ENCODE measurements around the gene VTA1. TPM values are rescaled to one million over a fixed set of nuclear protein-coding genes. Genes with fewer than 3 reads are reported as not detected.

Gene VTA1
- total and polyA plus RNA-seq, 2 of the 8 experiments (the other 6 are each of a cell fraction or from before 2014, with no cell fraction given) = 63.6 to 67.0 TPM

DNA sequence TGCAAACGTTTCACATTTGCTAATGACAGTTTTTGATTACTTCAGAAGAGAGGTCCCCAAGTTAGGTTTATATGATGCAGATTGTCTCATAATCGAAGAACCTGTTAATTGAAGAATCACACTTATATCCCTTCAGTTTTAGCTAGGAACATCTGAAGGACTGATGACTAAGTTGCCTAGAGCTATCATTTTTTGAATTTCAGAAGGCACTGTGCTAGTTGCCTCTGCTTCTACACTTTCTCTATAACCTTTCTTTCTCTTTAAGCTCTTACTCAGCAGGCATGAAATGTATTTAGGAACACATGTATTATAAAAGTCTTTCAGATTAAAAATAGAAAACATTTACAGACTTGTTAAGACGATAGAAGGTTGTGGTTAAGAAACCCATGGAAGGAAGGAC, 28.7 kb upstream of the VTA1 start:
- ChIA-PET CTCF (ENCODE audit: partially characterized antibody) (interaction anchor here (0.6 to 1.5 kb wide), 5 partner anchors 9 to 105 kb away, joined by 3 to 6 read pairs (median 4); partner anchors contain the start of gene NMBR), POLR2A (ENCODE audit: partially characterized antibody) (no interaction called here)
- Histone ChIP-seq H3K9me3 (ENCODE audit: insufficient read depth in 2 of 2, low read depth in 1 of 2, low read length in 1 of 2) (no peaks in the 10 kb centered on the region), H2AK5ac (ENCODE audit: low read depth, low read length) (no peak overlapping the region), H4K8ac (ENCODE audit: extremely low read depth, insufficient read depth, low read length) (no peak overlapping the region), H2AFZ (ENCODE audit: low read length) (no peak overlapping the region), H3K27me3 (replicated peaks in 1 of 4; ENCODE audit: control insufficient read depth in 3 of 4, extremely low read depth in 1 of 4, insufficient read depth in 3 of 4, low read length in 3 of 4) (no peaks in the 10 kb centered on the region), H3K4me2 (ENCODE audit: insufficient read depth in 1 of 2, low read depth in 2 of 2, low read length in 2 of 2) (no peak overlapping the region), H3K27ac (ENCODE audit: low read depth, low read length) (no peak overlapping the region), H3K4ac (replicated peaks; ENCODE audit: insufficient read length, low read depth, low read length) (no peak overlapping the region), H3K4me3 (ENCODE audit: extremely low read depth in 1 of 4, insufficient read depth in 2 of 4, low read depth in 3 of 4, low read length in 4 of 4) (no peak overlapping the region), H3K4me1 (replicated peaks in 1 of 4; ENCODE audit: control insufficient read depth in 3 of 4, insufficient read depth in 4 of 4, low read length in 3 of 4) (no peaks in the 10 kb centered on the region), H2BK20ac (ENCODE audit: low read length) (no peak overlapping the region), H3K36me3 (ENCODE audit: control insufficient read depth in 2 of 4, insufficient read depth in 4 of 4, low read length in 3 of 4) (no peaks in the 10 kb centered on the region), H2BK5ac (ENCODE audit: low read depth, low read length) (no peak overlapping the region), H3K79me1 (ENCODE audit: low read depth, low read length) (no peaks in the 10 kb centered on the region), H2BK120ac (replicated peaks; ENCODE audit: low read depth, low read length) (no peak overlapping the region), H2BK15ac (ENCODE audit: low read length) (no peak overlapping the region), H3K79me2 (ENCODE audit: control insufficient read depth in 1 of 2, insufficient read depth in 2 of 2, low read length in 2 of 2) (no peaks in the 10 kb centered on the region), H4K91ac (replicated peaks; ENCODE audit: insufficient read length, low read length) (no peak overlapping the region), H4K20me1 (replicated peaks in 1 of 2; ENCODE audit: control insufficient read depth in 1 of 2, insufficient read depth in 2 of 2, low read length in 2 of 2) (no peaks in the 10 kb centered on the region), H3K23ac (ENCODE audit: insufficient read length) (no peak overlapping the region), H3K56ac (replicated peaks; ENCODE audit: insufficient read length, low read depth, low read length) (no peak overlapping the region), H3K18ac (ENCODE audit: extremely low read depth, low read length) (no peak overlapping the region), H4K5ac (ENCODE audit: insufficient read length, low read depth, low read length) (no peak overlapping the region), H3K23me2 (ENCODE audit: low read depth, low read length) (no peaks in the 10 kb centered on the region), H3K9ac (replicated peaks in 1 of 4; ENCODE audit: extremely low read depth in 1 of 4, low read depth in 3 of 4, low read length in 3 of 4) (no peak overlapping the region), H2BK12ac (ENCODE audit: low read depth, low read length) (no peak overlapping the region), H3K14ac (ENCODE audit: insufficient read length) (no peak overlapping the region)
- FAIRE-seq (no peak), DNase-seq (ENCODE audit: low read depth in 1 of 2, low spot score in 2 of 2) (no peak)
- 84% methylated on average over 3 of the region's 3 CpGs; no CpG with 5 or more reads in 1 of the 2 experiments for WGBS, 2 experiments (ENCODE audit: extremely low coverage in 1 of 2, insufficient coverage in 1 of 2, insufficient read length in 1 of 2, insufficient replicate concordance in 2 of 2, low coverage in 1 of 2, low lambda C conversion rate in 2 of 2, missing lambda C conversion rate in 1 of 2)
- TF ChIP-seq CBX5 (IDR thresholded peaks at IDR 0.05; ENCODE audit: low read depth, low read length) (no peak), RBBP5 (IDR thresholded peaks at IDR 0.05; ENCODE audit: borderline replicate concordance, low read depth, low read length) (no peak), SAP30 (IDR thresholded peaks at IDR 0.05; ENCODE audit: insufficient read depth, insufficient replicate concordance, low read length) (no peak), GABPA (IDR thresholded peaks at IDR 0.05; ENCODE audit: borderline replicate concordance, insufficient read depth, low read length) (no peak), FOSL1 (IDR thresholded peaks at IDR 0.05; ENCODE audit: insufficient read depth, low read depth, low read length) (no peak), NANOG (IDR thresholded peaks at IDR 0.05; ENCODE audit: insufficient read depth, low read depth, low read length, poor library complexity, severe bottlenecking) (no peak), EGR1 (IDR thresholded peaks at IDR 0.05; ENCODE audit: borderline replicate concordance, low read depth, low read length) (no peak), BRCA1 (IDR thresholded peaks at IDR 0.05; ENCODE audit: low read depth, low read length) (no peak), NRF1 (IDR thresholded peaks at IDR 0.05; ENCODE audit: low read depth, low read length) (no peak), SUZ12 (IDR thresholded peaks at IDR 0.05; ENCODE audit: low read length) (no peak), EZH2 (IDR thresholded peaks at IDR 0.05; ENCODE audit: low read depth, low read length, severe bottlenecking) (no peak)
- TF ChIP-seq, protein P1, sequence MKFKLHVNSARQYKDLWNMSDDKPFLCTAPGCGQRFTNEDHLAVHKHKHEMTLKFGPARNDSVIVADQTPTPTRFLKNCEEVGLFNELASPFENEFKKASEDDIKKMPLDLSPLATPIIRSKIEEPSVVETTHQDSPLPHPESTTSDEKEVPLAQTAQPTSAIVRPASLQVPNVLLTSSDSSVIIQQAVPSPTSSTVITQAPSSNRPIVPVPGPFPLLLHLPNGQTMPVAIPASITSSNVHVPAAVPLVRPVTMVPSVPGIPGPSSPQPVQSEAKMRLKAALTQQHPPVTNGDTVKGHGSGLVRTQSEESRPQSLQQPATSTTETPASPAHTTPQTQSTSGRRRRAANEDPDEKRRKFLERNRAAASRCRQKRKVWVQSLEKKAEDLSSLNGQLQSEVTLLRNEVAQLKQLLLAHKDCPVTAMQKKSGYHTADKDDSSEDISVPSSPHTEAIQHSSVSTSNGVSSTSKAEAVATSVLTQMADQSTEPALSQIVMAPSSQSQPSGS (IDR thresholded peaks at IDR 0.05; ENCODE audit: low read length) = no peak

All from H1 (cell line).